Measurements from ENCODE around the gene MPPED1.

The MPPED1 gene

DNA sequence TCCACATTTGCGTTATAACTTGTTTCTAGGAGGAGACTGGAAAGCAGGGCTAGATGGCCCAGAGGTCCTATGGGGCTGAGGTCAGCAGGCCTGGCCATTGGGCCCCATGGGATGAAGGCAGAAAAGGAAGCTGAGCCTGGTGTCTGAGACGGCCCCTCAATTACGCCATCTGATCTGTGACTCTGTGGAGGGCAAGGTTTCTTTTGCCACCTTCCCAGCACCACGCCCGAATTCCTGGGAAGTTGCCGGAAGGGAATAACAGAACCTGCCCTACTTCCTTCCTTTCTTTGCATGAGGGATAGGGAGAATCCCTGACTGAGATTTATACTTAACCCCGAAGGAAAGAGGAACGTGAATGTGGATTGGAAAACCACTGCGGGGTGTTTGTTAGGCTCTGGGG, 118.1 kb downstream of the MPPED1 start:
- no peak for DNase-seq

DNA sequence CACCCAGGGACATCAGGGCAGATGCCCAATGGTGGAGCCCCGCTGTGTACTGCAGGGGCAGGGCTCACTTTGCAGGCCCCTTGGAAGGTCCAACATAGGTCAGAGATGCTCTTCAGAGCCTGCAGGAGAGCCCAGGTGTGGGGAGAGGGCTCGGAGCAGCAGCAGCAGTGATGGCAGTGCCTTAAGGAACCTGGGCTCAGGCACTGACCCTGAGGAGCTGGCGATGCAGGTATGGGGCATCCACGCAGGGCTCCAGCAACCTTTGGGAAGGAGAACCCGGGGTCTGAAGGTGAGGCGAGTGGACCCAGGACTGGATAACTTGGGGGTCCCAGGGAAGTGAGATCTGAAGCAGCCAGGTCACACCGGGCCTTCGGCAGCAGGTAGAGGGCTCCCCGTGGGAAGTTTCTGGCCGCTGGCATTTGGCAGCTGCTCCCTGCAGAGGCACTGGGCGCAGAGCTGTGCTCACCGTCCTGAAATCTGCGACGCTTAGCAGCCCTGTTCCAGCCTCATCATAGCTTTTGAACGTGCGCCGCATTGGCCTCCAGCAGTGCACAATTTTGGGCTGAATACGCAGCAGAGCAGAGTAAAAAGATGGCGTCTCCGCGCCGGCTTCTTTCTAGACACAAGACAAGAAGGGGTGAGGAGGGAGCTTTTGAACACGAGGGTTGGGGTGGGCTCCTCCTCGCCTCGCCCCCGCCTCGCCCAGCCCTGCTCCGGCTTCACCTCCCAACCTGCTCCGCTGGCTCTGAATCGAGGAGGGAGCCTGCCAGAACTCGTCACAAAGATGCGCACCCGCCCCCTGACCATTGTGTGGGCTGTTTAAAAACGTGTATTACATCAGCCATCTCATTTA, 118.8 kb downstream of the MPPED1 start:
- DNase-seq: no peak

DNA sequence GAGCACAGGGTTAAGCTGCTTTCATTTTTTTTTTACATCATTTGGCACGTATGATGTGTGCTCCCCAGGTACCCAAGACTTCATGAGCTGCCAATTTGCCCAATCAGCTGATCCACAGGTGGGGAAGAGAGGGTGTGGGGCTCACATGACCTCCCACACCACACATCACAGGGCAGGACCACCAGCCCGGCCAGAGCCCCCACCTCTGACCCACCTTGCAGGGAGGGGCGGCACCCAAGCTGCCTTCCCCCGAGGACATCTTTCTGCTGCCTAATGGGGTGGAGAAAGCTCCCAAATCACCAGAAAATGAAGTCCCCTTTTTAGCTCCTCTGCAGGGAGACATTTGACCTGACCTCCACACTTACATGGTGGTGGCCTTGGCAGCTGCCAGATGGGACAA, 119.8 kb downstream of the MPPED1 start:
- DNase-seq: no peak

DNA sequence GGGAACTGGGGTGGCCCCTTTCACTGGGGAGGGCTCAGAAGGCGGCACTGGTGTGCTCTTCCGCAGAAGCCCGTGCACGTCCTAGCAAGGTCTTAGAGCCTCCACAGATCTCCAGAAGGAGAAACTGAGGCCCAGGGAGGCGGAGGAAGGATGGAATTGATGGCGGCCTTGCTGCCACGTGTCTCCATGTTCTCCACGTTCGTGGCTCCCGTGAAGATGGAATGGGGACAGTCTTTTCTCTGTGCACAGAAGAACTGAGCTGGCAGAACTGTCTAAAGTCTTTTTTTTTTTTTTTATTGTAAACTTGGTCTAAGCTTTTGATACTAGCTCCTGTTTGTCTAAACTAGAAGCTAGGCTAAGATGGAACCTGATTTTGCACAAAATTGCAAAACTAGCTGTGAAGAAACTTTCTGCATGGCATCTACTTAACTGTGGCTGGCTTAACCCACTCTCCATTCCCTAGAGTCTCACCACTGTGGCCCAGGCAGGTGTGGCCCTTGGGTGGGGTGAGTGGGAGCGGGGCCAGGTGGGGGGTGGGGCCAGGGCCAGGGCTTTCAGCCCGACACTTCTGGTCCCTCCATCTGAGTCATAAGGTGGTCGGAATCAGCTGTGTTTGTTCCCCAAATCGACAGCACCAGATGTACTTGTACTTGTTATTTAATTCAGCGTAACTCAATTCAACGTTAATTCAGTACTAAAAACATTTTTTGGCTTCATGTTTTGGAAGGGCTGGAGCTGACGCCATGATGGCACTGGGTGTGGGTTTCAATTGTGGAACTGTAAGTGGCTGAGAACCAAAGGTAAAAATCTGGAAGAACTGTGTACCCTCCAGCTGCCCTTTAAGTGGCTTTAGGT, 120.7 kb downstream of the MPPED1 start:
- no peak for DNase-seq

DNA sequence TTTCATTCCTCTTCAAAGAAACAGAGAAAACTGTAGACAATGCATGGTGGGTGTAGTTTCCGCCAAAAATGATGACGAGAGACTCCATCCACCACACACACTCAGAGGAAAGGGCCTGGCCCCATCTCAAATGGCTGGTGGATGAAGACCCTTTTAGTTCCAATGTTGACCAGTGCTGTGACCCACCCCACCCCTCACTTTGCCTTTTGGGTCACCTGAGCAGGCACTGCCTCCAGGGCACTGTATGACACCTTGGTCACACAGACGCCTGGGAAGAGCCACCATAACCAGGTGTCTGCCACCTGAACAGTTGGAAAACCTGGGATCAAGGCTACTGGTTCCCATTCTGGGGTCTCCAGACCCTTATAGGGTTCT, 121.3 kb downstream of the MPPED1 start:
- DNase-seq: no peak

DNA sequence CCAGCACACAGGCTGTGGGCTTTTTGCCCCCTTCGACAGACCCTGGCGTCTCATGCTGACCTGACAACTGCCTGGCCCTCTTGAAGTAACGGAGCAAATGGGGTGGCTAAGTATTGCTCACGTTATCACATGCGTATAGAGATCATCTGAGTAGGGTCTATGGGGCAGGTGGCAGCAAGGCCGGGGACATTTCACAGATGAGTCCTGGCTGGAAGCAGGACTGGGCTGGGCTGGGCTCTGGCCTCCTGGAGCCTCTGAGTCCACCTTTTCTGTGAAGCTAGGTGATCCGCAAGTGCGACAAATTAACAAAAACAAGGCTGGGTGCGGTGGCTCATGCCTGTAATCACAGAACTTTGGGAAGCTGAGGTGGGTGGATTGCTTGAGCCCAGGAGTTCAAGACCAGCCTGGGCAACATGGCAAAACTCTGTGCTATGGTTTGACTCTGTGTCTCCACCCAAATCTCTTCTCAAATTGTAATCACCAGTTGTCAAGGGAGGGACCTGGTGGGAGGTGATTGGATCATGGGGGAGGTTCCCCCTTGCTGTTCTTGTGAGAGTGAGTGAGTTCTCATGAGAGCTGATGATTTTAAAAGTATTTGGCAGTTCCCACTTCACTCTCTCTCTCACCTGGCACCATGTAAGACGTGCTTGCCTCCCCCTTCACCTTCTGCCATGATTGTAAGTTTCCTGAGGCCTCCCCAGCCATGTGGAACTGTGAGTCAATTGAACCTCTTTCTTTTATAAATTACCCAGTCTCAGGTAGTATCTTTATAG, 122.0 kb downstream of the MPPED1 start:
- DNase-seq: no peak

DNA sequence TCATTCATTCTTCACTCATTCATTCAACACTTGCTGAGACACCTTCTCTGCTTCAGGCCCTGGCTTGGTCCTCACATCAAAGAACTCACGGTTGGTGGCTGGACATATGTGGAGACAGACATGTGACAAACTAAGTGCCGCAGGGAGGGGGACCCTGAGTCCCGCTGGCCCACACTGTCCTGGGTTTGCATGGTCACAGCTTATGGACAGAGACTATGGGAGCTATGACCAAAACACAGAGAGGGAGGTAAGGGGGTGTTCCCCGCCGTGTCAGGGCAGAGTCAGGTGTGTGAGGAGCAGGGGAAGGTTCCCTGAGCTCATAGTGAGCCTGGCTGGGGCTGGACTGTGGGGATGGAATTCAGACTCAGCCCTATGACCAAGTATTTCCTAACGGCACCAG, 123.1 kb downstream of the MPPED1 start:
- DNase-seq: no peak

DNA sequence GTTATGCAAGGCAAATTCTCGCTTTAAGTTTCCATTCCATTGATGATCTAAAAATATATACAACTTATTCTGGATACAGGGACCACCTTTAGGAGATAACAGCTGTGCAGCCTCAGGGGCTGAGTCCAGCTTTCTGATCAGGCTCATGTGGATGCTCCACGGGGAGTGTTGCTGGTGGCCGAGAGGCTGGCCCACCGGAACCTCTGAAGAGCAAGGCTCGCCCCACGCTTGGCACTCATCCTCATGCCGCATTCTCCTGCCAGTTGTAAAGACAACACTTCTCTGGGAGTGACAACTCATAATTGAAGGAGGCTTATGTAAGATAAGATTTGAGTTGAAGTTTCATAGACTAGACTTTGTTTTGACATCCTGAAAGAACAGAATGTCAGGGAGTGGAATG, 123.5 kb downstream of the MPPED1 start:
- DNase-seq: no peak

DNA sequence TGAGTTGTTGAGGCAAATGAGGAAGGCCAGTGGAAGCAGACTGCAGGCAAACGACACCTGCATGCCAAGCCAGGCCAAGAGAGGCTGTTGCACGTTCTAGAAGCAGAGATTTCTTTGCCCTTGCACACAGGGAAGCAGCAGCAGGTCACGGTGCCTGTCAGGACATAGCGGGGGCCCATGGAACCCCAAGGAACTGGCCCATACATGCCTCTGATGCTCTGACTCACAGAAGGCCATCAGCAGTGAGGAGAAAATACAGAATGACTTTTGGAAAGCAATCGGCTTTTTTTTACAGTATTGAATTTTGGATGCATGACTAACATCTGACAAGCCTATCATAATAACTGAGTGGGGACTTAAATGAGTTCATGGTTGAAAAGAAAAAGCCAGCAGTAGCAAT, 123.9 kb downstream of the MPPED1 start:
- no peak for DNase-seq

DNA sequence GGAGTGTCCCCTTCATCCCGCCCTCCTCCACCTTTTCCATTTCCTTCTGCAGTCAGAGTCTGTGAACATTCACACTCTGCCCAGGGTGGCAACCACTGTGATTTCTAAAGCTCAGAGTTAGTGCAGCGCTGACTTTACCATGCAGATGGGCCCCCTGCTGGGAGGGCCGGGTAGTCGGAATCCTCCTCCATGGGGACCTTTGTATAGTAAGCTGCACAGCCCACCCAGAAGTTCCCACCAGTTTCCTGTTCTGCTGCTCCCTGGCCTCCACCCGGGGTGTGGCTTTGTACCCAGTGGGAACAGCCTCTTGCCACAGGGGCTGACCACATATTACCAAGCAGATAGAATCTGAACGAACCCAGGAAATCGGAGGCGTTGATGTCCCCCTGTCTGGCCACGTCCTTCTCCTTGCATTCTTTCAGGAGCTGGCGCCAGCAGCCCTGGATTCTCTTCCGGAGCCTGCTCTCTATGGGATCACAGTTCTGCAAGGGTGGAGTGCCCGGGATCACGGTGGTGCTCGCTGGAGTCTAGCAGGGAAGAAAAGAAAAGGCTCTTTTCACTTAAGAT, 125.3 kb downstream of the MPPED1 start:
- no peak for DNase-seq

DNA sequence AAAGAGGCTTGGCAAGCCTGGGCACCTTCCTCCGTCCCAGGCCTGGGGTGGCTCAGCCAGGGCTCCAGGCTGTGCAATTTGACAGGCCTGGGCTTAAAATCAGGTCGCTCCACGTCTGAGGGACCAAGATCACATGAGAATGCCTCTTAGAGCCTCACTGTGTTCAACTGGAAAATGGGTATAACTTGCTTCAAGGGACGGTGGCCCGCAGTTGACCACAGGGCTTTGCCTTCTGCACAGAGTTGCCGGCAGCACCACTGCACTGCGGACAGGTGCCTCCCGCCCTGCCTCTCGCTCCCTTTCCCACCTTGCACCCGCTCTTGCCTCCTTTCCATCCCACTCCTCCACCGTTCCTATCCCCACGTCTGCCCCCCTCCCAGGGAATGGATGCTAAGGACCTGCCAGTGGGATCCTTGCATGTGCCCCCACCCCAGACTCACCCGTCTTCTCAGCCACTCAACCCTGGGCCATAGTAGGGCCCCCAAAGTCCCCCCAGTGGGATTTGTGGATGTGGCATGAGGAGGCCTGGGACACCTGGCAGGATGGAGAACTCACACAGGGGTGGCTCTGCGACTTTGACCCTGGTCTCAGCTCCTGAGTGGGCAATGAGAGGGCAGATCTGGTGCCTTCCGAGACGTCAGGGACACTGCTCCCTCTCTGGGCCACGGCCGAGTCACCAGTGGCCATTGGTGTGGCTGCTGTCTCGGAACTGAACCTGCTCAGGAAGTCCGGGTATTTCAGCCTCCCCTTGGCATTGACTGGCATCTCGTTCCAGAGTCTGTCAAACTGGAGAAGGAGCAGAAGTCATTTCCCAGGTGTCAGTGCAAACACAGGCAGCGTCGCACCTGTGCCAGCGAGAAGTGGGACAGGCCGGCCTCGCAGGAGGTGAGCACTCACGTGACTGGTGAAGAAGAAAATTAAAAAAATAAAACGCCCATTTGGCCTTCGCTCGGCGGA, 128.0 kb downstream of the MPPED1 start:
- DNase-seq: no peak

DNA sequence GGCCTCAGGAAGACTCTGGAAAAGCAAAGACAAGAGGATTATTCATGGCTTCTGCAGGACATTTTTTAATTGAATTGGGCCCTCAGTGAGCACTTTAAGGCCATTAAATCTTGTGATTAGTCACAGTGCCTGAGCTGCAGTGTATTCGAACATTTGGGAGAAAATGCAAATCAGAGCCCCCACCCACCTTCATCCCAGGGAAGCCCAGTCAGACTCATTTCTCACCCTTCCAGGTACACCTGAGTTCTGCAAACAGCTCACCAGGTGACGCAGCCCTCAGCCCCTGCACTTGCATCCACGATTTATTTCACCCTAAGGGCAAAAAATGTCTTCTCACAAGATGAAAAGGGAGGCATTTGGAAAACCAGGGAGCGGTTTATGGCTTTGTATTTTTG, 128.7 kb downstream of the MPPED1 start:
- no peak for DNase-seq

DNA sequence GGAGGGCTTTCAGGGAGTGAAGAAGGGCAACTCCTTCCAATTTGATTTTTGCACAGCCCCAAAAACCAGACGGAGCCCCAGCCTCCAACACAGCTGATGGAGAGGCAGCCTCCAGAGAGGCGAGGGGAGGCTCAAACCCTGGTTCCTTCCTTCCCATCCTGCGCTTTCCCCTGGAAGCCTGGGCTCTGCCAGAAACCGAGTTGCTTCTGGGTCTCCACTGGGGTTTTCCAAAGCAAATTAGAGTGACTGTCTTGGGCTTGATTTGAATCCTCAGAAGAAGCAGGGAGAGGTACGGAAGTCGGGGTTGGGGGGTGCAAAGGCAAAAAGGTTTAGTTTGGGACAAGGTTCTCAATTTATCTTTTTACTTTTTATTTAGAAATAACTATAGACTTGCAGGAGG, 129.2 kb downstream of the MPPED1 start:
- no peak for DNase-seq

DNA sequence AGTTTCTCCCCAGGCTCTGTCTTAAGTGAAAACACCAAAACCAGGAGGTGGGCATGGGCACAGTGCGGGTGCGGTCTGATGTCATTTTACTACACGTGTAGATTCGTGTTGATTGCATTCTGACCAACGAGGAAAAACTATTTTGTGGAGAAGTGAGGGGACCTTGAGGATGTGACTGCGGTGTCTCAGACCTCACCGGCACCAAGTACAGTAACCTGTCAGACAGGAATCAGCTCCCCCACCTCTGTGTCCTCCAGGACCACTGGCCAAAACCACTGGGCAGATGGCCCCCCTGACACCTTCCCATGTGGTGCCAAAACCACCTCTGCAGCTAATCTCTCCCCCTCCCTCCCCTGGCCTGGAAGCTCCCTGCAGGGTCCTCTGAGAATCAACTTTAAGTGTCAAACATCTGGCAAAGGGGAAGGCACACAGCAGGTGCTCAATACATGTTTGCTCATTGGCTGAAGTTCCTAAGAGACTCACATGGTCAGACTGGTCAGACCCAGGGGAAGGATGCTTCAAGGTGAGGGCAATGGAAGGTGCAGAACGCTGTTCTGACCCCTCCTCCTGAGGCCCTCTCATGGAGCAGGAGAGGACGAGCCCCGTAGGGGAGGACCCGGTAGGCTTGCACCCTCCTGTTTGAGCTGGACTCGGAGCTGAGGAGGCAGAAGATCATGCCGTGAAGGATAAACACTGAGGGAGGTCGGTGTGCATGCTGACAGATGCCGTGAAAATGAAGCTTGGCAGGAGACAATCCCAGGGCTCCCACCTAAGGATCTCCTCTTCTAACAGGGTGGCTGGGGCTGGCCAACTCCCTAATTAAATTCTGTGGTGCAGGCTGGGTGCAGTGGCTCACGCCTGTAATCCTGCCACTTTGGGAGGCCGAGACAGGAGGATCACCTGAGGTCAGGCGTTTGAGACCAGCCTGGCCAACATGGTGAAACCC, 129.9 kb downstream of the MPPED1 start:
- DNase-seq: no peak

DNA sequence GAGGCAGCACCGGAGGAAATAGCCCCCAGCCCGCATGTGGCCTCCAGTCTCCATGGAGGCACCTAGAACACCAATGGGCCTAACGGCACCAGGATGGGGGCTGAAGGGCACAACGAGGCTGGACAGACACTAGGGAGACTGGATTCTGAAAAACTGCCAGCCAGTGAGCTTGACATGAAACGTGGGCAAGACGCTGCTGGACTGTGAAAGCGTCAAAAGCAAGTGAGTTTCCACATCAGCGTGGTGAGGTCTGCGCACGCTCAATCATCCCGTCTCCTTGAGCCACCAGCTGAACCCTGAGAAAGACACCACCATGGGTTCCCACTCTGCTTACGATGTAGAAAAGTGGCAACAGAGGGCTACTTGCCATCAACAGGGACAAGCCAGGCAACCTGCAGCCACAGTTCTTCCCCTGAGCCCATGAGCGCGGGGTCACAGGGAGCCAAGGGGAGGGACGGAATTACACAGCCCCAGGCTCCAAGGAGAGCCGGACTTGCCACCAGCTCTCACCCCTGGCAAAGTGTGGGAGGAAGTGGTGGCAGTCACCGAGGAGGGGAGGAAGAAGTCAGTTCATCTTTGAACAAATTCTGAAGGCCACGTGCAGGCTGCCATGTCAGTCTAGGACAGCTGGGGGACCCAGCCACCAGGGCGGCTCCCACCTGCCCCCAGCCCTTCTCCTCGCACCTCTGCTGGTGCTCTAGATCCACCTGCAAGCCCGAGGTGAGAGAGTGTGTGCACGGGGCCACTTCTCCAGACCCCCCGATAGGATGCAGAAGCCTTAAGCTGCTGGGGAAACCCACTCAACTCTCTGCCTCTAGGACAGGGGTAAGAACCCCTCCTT, 131.1 kb downstream of the MPPED1 start:
- DNase-seq: no peak

DNA sequence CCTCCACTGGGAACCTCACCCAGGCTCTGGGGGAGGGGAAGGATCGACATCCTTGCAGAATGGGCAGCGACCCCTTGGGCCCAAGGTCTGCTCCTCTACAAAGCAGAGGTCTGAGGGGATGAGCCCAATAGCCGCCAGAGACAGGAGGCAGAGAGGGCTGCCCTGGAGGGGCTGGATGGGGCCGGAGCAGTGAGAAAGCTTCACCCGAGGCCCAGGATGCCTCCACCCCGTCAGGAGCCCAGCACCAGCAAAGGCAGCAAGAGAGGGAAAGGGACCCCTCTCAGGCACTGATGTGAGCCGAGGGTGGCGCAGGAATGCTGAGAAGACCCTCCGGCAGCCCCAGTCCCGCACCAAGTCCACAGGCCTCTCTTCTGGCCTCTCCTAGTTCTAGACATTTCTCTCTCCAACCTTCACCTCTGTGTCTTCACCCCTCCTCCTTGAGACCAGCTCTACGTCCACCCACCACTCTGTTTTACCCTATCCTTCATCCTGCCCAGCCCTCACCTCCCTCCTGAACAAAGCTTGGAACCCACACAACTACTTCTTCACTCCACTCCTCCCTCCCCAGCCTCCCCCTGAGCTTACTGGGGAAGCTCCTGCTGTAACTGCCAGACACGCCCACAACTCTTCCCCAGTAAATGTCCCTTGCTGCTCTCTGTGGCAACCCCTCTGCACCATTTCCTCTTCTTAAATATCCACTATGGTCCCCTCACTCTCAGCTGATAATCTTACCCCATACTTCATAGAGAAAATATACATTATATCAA, 131.9 kb downstream of the MPPED1 start:
- DNase-seq: no peak

DNA sequence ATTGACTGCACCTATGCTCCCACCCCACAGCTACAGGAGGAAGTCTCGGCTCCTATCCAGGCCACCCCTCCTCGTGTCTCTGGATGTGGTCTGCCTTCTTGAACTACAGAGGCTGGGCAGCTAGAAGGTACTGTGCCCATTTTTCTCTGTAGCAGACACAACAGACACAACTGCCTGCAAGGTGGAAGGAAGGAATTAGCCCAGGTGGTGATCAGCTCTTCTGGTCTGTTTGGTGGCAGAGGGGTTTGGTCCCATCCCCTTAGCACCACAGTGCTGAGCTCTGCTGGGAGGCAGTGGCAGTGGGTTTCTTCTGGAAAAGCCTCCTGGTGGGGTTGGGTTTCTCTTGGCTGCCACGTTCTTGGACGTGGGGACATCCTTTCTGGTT, 132.5 kb downstream of the MPPED1 start:
- DNase-seq: no peak

DNA sequence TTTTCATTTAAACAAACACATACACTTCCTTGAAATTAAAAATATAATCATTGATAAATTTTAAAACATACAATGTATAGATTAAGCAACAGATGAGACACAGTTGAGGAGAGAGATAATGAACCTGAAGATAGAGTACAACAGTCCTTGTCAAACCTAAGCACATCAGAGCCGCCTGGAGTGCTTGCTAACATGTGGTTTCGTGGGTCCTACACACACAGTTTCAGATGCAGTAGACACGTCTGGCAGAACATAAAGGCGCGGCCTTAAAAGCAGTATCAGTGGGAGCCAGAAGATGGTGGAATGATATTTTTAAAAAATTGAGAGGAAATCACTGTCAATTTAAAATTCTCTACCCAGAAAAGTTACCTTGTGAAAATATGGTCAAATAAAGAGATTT, 134.4 kb downstream of the MPPED1 start:
- DNase-seq: no peak

DNA sequence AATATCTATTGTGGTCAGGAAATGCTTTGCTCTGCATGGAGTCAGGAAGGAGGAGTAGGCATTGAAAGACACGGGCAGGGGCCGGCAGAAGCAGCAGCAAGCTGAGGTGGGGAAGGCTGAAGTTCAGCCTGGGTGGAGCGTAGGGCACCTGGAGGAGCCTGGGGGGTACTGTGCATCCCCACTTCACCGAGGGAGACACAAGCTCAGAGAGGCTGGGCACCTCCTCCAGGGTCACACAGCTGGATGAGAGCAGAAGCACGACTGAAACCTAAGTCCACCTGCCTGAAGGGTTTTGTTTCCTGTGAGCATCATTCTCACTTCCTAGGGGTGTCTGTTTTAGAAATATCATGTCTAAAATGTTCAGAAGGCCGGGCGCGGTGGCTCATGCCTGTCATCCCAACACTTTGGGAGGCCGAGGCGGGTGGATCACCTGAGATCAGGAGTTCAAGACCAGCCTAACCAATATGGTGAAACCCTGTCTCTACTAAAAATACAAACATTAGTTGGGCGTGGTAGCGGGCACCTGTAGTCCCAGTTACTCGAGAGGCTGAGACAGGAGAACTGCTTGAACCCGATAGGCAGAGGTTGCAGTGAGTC, 138.3 kb downstream of the MPPED1 start:
- DNase-seq: no peak
